Femur (tissue), 1 donor: ENCODE results near the gene RPS17.
A peak's percentile ranks its signal among the peaks of the same experiment; 100 is the strongest.

Source experiments
- DNase-seq: peaks from one replicate; pipeline ENCODE4 v3.0.0-alpha.2; 2017

The RPS17 gene

DNA sequence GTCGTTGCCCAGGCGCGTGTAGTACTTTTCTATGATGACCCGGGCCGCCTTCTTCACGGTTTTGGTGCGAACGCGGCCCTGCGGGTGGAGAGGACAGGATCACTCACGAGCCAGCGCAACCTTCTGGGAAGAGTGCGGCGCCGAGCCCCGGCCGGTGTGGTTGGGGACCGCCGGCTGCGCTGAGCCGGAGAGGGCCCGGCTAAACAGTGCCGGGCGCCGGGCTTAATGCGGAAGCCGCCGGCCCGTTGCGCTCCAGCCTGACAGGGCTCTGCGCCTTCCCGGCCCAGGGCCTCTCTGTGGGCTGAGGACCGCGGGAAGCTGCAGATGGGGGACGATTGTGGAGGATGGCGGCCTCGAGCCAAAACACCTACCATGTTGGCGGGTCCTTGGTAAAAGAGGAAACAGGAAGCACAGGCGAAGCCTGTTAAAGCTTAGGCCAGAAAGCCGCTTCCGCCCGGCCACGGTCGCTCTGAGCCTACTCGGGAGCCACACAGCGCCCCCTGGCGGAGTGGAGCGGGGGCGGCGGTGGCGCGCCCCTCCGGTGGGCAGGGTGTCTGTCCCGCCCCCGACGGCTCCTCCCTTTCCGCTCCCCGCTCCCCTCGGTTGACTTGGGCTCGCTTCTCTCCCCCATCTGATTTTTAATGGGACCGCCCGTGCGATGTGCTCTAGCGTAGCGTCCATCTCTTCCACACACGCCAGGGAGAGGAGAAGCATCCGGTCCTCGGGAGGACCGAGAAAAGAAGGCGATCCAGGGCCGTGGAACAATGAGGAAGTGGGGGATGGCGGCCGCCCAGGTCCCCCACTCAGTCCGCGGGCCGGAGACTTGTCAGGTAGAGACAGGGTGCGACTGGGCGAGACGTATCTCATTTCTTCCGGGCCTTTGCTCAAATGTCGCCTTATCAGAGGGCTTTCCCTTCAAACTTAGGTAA lies at the start of gene RPS17:
RPS17 (minus strand) TSS at position 403 of the 929 bp plus-strand sequence; CDS start at position 374, 29 bp downstream.
- peak; percentile 98 for DNase-seq

DNA sequence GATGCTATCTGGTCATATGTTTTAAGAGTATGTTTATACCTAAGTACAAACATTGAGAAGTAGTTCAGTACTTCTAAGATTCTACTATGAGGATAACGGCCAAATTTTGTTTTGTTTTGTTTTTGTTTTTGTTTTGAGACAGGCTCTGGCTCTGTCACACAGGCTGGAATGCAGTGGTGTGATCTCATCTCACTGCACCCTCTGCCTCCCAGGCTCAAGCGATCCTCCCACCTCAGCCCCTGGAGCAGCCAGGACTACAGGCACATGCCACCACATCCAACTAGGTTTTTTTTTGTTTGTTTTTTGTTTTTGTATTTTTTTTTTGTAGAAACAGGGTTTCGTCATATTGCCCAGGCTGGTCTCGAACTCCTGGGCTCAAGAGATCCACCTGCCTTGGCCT lies 47.5 kb upstream of the RPS17 start:
- no peak for DNase-seq

DNA sequence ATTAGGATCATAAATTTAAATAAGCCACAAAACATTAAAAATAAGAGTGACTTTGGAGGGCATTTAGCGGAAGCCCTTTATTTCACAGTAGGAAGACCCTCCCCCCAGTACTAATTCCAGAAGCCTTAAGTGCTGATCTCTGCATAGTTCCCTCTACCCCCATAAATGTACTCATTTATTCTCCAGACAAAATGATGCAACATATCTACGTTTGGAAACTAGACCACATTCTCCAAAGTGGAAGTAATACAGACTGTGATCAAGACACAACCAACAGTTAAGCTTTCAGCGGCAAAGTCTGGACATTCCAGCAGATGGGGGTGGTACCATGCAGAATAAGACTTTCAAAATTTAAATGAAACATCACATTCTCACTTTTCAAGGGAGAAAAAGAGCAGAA lies 44.8 kb upstream of the RPS17 start:
- DNase-seq: no peak

- no peak for DNase-seq
Measured at GRCh38 chr15:82580713-82581112, 40.5 kb upstream of the RPS17 start.

DNA sequence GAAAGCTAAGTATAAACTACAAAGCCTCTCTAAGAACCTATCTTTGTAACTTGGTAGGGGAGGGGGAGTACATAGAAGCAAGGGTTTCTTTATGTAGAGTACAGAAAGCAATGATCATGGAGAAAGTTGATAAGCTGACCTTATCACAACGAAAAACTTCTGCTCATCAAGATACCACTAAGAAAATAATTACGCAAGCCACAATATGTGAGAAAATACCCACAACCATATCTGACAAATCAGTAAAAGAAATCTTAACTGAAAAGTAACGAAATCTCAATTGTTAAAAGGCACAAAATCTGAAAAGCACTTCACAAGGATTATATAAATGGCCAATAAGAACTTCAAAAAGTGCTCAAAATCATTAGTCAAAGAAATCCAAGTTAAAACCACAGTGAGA lies 35.1 kb upstream of the RPS17 start:
- DNase-seq: no peak

DNA sequence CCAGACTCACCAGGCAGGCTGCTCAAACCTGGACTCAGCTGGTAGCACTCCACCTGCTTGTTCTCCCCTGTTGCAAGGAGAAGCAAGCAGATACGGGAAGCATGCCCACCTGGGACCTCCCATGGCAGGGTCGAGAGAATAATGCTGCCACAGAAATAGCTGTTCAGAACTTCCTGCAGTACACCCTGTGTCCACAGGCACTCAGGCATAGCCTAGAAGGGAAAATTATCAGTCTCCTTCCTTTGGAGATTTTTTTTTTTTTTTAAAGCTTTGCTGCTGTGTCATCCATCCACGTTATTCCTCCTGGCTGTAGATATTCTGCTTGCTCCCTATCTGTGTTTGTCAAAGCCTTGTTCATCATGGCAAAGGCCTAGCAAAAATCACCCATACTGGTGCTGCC lies 32.7 kb upstream of the RPS17 start:
- DNase-seq: no peak

DNA sequence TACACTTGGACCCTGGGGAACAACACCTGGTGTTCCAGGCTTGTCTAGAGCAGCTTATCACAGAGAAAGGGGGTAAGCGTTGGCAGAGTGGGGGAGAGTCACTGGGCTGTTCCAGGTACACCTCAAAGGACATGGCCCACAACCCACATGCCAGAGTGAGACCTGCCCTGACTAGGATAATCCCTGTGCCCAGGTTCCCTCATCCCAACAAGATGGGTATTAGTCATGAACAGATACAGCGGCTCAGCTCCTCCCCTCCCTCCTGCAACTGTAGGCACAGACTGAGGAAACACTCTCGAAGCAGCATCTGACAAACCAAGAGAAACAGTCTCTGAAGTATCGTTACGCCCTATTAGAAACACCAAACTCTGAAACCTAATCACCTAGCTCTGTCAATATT lies 32.1 kb upstream of the RPS17 start:
- no peak for DNase-seq

GRCh38 chr15:82571722-82572222 lies 31.5 kb upstream of the RPS17 start:
- peak; percentile 81 for DNase-seq

GRCh38 chr15:82570721-82571508 lies 30.7 kb upstream of the RPS17 start:
- DNase-seq: no peak

DNA sequence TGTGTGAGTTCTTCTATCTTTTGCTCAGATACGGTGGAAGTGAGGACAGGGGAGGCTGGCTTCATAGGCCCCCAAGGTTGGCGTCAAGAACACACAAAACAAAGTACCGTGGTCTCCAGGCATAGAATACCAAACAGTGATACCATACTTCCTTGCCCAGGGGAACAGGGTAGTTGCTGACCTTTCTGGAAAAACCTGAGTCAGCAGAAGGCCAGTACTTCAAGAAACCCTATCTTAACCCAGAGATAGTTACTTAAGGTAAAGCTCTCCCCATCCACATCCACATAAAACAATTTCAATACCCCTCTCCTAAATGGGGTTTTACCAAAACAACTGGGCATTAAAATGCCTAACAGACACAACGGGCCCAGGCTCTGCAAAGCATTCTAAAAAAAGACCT lies 29.6 kb upstream of the RPS17 start:
- DNase-seq: no peak

DNA sequence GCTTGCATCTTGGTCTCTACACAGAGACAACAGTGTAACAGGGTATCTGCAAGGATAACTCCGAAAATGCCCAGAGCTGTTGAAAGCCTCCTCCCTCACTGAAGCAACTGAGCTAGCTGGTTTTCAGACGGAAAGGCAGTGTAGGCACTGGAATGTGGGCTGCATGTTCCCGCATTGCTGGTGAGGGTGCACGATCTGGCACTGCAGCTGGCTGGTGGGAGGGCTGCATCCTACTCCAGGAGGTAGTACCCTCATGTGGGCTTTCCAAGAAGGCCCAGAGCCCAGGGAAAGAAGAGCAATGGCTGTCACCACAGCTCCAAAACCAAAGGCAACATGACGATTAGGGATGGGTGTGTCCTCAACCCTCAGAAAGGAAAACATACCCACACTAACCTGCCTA lies 28.7 kb upstream of the RPS17 start:
- no peak for DNase-seq

DNA sequence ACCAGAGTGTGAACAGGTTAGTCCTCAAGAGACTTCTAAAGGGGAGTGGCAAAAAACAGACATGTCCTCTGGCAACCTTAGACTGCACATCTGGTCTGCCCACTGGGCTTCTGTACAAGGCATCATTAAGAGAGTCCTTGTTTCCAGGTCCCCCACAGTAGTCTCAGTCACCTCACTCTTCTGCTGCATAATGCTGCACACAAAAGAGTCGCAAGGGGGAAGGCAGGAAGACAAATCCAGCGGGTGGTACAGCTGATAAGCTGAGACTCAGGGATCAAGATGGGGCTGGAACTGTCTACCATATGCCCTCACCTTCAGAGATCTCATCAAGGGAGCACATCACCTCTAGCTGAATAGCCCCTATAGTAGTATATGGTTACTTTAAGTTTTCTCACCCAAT lies 27.4 kb upstream of the RPS17 start:
- no peak for DNase-seq

- no peak for DNase-seq
Measured at GRCh38 chr15:82566690-82567089, 26.4 kb upstream of the RPS17 start.

GRCh38 chr15:82558502-82558901 lies 18.2 kb upstream of the RPS17 start:
- no peak for DNase-seq

DNA sequence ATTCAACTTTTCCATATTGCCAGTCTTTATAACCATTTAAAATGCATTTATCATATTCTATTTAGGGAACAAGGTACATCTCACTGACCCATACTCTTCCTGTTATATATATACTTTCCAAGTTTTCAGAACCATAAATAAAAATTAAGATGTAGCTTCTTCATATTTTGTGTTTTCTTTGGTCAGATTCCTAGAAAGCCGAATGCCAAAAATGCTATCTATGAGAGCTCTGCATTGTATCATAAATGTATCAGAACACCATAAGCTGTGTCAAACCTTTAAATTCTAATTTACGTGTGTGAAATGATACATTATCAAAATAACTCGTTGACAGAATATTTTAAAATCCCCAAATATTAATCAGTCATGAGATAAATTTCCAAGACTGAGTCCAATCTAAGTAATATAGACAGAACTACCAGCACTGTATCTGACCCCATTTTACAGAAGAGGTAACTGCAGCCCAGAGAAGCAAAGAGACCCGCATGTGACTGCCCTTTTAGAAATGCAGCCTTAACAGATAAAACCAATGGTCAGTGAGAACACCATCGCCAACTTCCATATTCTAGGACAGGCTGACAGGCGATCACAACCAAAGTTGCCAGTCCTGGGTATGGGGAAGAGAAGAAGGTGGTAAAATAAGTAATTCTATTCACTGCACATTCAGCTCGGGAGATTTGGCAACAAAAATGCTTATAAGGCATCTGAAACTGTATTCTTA lies 16.2 kb upstream of the RPS17 start:
- DNase-seq: no peak

DNA sequence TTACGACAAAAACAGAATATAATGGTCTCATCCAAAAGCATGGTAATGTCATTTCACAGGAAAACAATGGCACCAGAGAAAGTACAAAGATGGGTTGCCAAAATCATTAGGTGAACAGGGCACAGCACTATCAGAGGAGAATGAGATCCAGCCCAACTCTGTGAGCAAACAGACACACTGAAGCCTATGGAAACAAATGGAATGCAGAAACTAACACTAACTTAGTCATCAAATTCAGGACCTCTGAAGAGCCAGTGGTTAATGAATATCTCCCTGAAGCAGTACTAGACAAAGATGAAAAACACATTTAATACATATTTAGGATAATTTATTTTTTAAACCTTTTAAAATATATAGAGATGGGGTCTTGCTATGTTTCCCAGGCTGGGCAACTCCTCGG lies 14.6 kb upstream of the RPS17 start:
- no peak for DNase-seq

GRCh38 chr15:82554351-82554750 lies 14.1 kb upstream of the RPS17 start:
- no peak for DNase-seq

DNA sequence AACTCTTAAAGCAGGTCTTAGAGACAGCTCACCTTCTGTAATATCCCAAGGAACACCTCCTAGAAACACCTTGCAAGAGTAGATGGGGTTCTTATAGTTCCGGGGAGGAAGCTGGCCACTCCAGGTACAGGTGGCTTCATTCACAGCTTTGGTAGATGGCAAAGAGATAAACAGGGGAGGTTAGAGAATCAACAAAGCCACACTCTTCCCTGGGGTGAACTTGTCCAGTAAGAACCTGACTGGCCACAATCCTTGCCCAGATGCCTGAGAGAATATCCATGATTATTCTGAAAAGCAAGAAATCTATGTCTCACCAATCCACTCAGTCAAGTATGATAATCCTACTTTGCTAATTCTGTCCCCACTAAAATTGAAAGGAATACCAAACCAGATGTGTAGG lies 13.6 kb upstream of the RPS17 start:
- DNase-seq: no peak

DNA sequence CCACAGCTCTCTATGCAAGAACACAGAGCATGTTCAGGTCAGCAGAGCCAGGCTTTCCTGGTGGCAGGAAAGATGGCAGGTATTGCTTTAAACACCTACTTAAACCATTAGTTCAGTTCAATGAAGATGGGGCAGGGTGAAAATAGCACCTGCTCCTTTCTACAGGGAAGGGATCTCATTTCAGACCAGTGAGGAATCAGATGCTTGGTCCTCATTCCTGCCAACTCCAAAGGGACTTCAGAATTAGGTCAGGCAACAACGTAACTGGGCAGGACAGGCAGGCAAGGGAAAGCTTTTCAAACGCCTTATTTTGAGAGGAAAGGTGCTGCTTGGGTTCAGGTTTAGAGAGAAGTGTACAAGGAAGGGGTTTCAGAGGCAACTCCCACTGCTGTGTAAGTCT lies 12.6 kb upstream of the RPS17 start:
- no peak for DNase-seq

- no peak for DNase-seq
Measured at GRCh38 chr15:82551646-82552247, 11.5 kb upstream of the RPS17 start.

DNA sequence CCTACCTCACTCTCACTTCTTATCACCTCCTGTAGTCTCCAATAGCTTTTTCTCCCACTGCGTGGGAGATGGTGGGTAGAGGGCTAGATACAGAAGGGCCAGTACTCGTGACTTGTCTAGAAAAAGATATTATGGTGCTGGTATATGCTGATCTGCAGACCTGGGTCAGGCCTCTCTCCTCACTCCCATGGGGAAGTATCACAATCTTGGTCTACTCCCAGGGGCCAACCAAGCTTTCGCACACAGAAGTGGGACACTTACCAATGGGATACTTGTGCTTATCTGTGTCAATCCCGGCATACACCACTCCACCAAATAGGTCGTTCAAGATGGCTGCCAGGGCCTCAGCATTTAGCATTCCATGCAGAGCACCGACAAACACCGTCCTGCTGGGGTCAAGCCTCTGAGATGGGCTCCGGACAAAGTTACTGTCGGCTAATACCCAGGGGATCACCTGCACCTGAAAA lies 9.0 kb upstream of the RPS17 start:
- DNase-seq: no peak

GRCh38 chr15:82548700-82549099 lies 8.4 kb upstream of the RPS17 start:
- DNase-seq: no peak

GRCh38 chr15:82545478-82545877 lies 5.2 kb upstream of the RPS17 start:
- DNase-seq: no peak
